Measurements from ENCODE around the gene BIN1.

The BIN1 gene

GRCh38 chr2:127104166-127104660, 2.7 kb downstream of the BIN1 start:
- no peak overlapping the region for H3K27ac Mint-ChIP-seq

GRCh38 chr2:127103243-127104165, 3.5 kb downstream of the BIN1 start:
- DNase-seq (ENCODE audit: low spot score), result no peak
- Mint-ChIP-seq H3K27ac (no peak overlapping the region), H3K9me3 (no peaks in the 10 kb centered on the region), H3K4me1 (ENCODE audit: low read depth) (peaks cover 7% of the 10 kb centered on the region), H3K4me3 (no peak overlapping the region), H3K27me3 (ENCODE audit: low read depth) (peaks cover 32% of the 10 kb centered on the region), H3K36me3 (ENCODE audit: low read depth) (no peaks in the 10 kb centered on the region)

More at GRCh38 chr2:127104166-127104660, 2.7 kb downstream of the BIN1 start:
- Mint-ChIP-seq H3K36me3 (ENCODE audit: low read depth) (no peaks in the 10 kb centered on the region), H3K4me1 (ENCODE audit: low read depth) (peaks cover 7% of the 10 kb centered on the region), H3K27me3 (ENCODE audit: low read depth) (peaks cover 36% of the 10 kb centered on the region), H3K9me3 (no peaks in the 10 kb centered on the region), H3K4me3 (no peak overlapping the region)
- DNase-seq (ENCODE audit: low spot score), result no peak

DNA sequence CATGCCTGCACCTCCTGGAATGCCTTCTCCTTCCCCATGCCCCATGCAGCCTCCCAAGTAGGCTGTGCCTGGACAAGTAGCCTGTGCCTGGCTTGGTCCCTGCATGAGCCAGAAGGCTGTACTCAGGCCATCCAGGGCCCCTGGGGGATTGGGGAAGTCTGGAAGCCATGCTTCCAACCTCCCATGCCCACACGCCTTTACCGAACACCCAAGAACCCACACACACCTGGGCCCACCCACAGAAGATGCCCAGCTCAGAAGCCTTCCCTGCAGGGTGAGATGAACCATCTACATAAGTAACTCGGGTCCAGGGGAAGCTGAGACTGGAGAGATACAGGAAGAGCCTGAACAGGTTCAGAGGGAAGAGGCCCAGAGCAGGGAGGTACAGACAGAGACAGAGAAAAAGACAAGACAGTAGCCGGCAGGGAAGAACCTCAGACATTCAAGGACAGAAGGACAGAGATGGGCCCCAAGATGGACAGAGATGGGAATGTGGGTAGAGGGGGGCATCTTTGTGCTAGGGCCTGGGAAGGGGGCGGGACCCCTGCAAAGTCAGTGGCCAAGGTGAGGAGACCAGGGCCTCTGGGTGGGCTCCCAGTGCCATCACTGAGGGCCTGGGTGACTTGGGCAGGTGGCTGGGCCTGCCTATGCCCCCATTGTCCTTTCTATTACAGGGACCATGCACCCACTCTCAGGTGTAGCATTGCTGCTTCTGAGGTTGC, 4.3 kb downstream of the BIN1 start:
- DNase-seq (ENCODE audit: low spot score), result no peak
- Mint-ChIP-seq H3K36me3 (ENCODE audit: low read depth) (no peaks in the 10 kb centered on the region), H3K4me3 (no peak overlapping the region), H3K9me3 (no peaks in the 10 kb centered on the region), H3K4me1 (ENCODE audit: low read depth) (peaks cover 6% of the 10 kb centered on the region), H3K27ac (no peak overlapping the region), H3K27me3 (ENCODE audit: low read depth) (peaks cover 27% of the 10 kb centered on the region)

GRCh38 chr2:127101756-127102477, 5.0 kb downstream of the BIN1 start:
- DNase-seq (ENCODE audit: low spot score), result no peak
- H3K4me1 Mint-ChIP-seq (ENCODE audit: low read depth), result peaks cover 4% of the 10 kb centered on the region
- H3K4me3 Mint-ChIP-seq, result no peak overlapping the region
- H3K27me3 Mint-ChIP-seq (ENCODE audit: low read depth), result peaks cover 24% of the 10 kb centered on the region
- H3K9me3 Mint-ChIP-seq, result no peaks in the 10 kb centered on the region
- H3K27ac Mint-ChIP-seq, result no peak overlapping the region
- H3K36me3 Mint-ChIP-seq (ENCODE audit: low read depth), result no peaks in the 10 kb centered on the region

GRCh38 chr2:127101048-127101611, 5.8 kb downstream of the BIN1 start:
- H3K27ac Mint-ChIP-seq, result no peak overlapping the region
- no peaks in the 10 kb centered on the region for H3K4me1 Mint-ChIP-seq (ENCODE audit: low read depth)
- no peak for DNase-seq (ENCODE audit: low spot score)
- no peaks in the 10 kb centered on the region for H3K9me3 Mint-ChIP-seq
- H3K4me3 Mint-ChIP-seq, result no peak overlapping the region
- peaks cover 24% of the 10 kb centered on the region for H3K27me3 Mint-ChIP-seq (ENCODE audit: low read depth)
- no peaks in the 10 kb centered on the region for H3K36me3 Mint-ChIP-seq (ENCODE audit: low read depth)

- Mint-ChIP-seq H3K4me3 (no peak overlapping the region), H3K9me3 (no peaks in the 10 kb centered on the region), H3K36me3 (ENCODE audit: low read depth) (no peaks in the 10 kb centered on the region), H3K27ac (no peak overlapping the region), H3K27me3 (ENCODE audit: low read depth) (peaks cover 24% of the 10 kb centered on the region), H3K4me1 (ENCODE audit: low read depth) (no peaks in the 10 kb centered on the region)
- DNase-seq (ENCODE audit: low spot score), result no peak
Measured at GRCh38 chr2:127100251-127101047, 6.5 kb downstream of the BIN1 start.

- no peak overlapping the region for H3K27ac Mint-ChIP-seq
- DNase-seq (ENCODE audit: low spot score), result no peak
- no peak overlapping the region for H3K4me3 Mint-ChIP-seq
- H3K9me3 Mint-ChIP-seq, result no peaks in the 10 kb centered on the region
- H3K36me3 Mint-ChIP-seq (ENCODE audit: low read depth), result no peaks in the 10 kb centered on the region
- H3K4me1 Mint-ChIP-seq (ENCODE audit: low read depth), result no peaks in the 10 kb centered on the region
- H3K27me3 Mint-ChIP-seq (ENCODE audit: low read depth), result peaks cover 11% of the 10 kb centered on the region
Measured at GRCh38 chr2:127098711-127099110, 8.2 kb downstream of the BIN1 start.

- DNase-seq (ENCODE audit: low spot score), result no peak
- H3K36me3 Mint-ChIP-seq (ENCODE audit: low read depth), result no peaks in the 10 kb centered on the region
- no peaks in the 10 kb centered on the region for H3K4me1 Mint-ChIP-seq (ENCODE audit: low read depth)
- peaks cover 12% of the 10 kb centered on the region for H3K27me3 Mint-ChIP-seq (ENCODE audit: low read depth)
- H3K27ac Mint-ChIP-seq, result no peak overlapping the region
- no peak overlapping the region for H3K4me3 Mint-ChIP-seq
- no peaks in the 10 kb centered on the region for H3K9me3 Mint-ChIP-seq
Measured at GRCh38 chr2:127097841-127098651, 8.9 kb downstream of the BIN1 start.

- Mint-ChIP-seq H3K27ac (no peak overlapping the region), H3K4me1 (ENCODE audit: low read depth) (no peaks in the 10 kb centered on the region), H3K36me3 (ENCODE audit: low read depth) (no peaks in the 10 kb centered on the region), H3K4me3 (no peak overlapping the region), H3K27me3 (ENCODE audit: low read depth) (peaks cover 11% of the 10 kb centered on the region), H3K9me3 (no peaks in the 10 kb centered on the region)
- DNase-seq (ENCODE audit: low spot score), result no peak
Measured at GRCh38 chr2:127097471-127097765, 9.5 kb downstream of the BIN1 start.

DNA sequence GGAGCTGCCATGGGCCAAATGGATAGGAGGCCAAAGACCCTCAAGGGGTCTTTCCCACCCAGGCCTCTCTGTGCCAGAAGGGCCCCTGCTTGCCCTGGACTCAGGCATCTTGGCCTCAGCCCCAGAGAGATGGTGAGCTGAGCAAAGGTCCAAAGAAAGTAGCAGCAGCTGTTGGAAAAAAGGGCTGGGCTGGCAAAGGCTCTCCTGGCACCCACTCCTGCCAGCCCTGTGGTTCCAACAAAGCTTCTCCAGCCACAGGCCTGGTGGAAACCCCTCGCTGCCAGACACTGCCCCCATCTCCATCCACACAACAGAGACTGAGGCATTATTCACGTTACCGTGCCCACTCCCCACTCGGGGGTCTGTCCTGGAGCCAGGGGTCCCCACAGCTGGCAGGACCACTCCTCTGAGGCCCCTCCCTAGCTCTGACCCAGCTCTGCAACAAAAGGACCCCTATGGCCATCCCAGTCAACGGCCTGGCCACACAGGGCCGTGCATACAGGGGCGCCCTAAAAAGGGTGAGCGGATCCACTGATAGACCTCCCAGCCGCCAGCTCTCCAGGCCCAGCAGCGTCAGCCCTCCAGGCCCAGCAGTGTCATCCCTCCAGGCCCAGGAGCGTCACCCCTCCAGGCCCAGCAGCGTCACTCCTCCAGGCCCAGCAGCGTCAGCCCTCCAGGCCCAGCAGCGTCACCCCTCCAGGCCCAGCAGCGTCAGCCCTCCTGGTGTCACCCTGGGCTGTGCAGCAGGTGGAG, 10.1 kb downstream of the BIN1 start:
- Mint-ChIP-seq H3K27me3 (ENCODE audit: low read depth) (peaks cover 9% of the 10 kb centered on the region), H3K27ac (no peak overlapping the region), H3K4me3 (no peak overlapping the region), H3K36me3 (ENCODE audit: low read depth) (no peaks in the 10 kb centered on the region), H3K9me3 (no peaks in the 10 kb centered on the region), H3K4me1 (ENCODE audit: low read depth) (no peaks in the 10 kb centered on the region)
- DNase-seq (ENCODE audit: low spot score), result no peak

DNA sequence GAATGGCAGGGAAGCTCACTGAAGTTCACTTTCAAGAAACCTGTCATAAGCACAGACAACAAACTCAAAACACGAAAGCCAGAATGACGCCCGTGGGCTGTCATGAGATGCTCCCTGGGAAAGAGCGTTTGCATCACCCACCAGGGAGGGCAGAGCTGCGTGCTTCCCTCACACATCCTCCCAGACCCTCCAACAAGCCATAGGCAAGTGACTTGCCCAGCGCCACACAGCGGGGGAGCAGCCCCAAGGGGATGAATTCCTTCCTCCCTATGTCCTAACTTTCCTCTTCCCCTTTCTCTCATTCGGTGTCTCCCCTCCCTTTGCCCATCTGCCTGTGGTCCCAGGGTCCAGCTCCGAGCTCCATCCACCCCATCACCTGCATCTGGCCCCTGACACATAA, 10.7 kb downstream of the BIN1 start:
- Mint-ChIP-seq H3K36me3 (ENCODE audit: low read depth) (no peaks in the 10 kb centered on the region), H3K9me3 (no peaks in the 10 kb centered on the region), H3K27me3 (ENCODE audit: low read depth) (peaks cover 9% of the 10 kb centered on the region), H3K4me3 (no peak overlapping the region), H3K27ac (no peak overlapping the region), H3K4me1 (ENCODE audit: low read depth) (no peaks in the 10 kb centered on the region)
- DNase-seq (ENCODE audit: low spot score), result no peak

DNA sequence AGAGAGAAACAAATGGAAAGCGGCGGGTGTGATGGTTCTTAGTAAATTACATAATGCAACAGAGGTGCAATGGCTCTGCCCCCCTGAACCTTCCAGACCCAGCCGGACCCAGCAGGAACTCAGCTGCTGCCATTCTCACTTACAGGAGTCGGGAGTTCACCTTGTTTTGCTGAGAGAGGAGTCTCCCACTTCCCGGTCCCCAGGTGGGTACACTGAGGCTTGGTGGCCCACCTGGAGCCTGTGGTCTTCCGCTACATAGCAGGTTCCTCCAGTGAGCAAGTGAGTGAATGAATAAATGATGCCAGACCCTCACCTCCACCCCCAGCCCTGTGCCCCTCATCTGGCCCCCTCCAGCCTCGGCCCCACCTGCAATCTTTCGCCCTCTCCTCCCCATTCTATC, 11.2 kb downstream of the BIN1 start:
- H3K9me3 Mint-ChIP-seq, result no peaks in the 10 kb centered on the region
- H3K27ac Mint-ChIP-seq, result peak overlapping the region; percentile 41
- H3K4me1 Mint-ChIP-seq (ENCODE audit: low read depth), result no peaks in the 10 kb centered on the region
- peaks cover 10% of the 10 kb centered on the region for H3K27me3 Mint-ChIP-seq (ENCODE audit: low read depth)
- DNase-seq (ENCODE audit: low spot score), result no peak
- no peaks in the 10 kb centered on the region for H3K36me3 Mint-ChIP-seq (ENCODE audit: low read depth)
- H3K4me3 Mint-ChIP-seq, result no peak overlapping the region
